ENCODE measurements around the gene RCAN2. TPM values are rescaled to one million over a fixed set of nuclear protein-coding genes. Genes with fewer than 3 reads are reported as not detected.

RCAN2 gene
- polyA plus RNA-seq, 1 donor from 2014 or later, result 37.4 TPM

GRCh38 chr6:46288835-46289234 is 202.4 kb downstream of the RCAN2 start:
- Histone ChIP-seq H2AFZ (ENCODE audit: low read depth, low read length) (no peak overlapping the region), H3F3A (ENCODE audit: insufficient read depth, low read length, poor library complexity, severe bottlenecking) (no peaks in the 10 kb centered on the region), H3K36me3 (ENCODE audit: insufficient read depth, low read length) (no peaks in the 10 kb centered on the region), H4K20me1 (ENCODE audit: insufficient read depth) (no peaks in the 10 kb centered on the region), H3K9me2 (ENCODE audit: insufficient read depth, low read length) (no peaks in the 10 kb centered on the region), H3K27me3 (ENCODE audit: insufficient read depth, low read depth, low read length) (no peaks in the 10 kb centered on the region), H3K4me3 (ENCODE audit: low read length) (no peak overlapping the region), H3K9ac (ENCODE audit: low read length) (no peak overlapping the region), H3K9me3 (ENCODE audit: low read length) (no peaks in the 10 kb centered on the region), H3K79me2 (replicated peaks; ENCODE audit: insufficient read depth, low read length) (no peaks in the 10 kb centered on the region), H3K4me2 (ENCODE audit: low read length) (no peak overlapping the region), H3K27ac (ENCODE audit: low read length) (no peak overlapping the region)
- TF ChIP-seq REST (IDR thresholded peaks at IDR 0.05; ENCODE audit: borderline replicate concordance) (no peak), TAF1 (IDR thresholded peaks at IDR 0.05; ENCODE audit: low read depth) (no peak), POLR2AphosphoS5 (IDR thresholded peaks at IDR 0.05) (no peak), MXI1 (conservative IDR thresholded peaks at IDR 0.05; ENCODE audit: poor library complexity, severe bottlenecking) (no peak), SMC3 (conservative IDR thresholded peaks at IDR 0.05; ENCODE audit: poor library complexity) (no peak), CTCF (IDR thresholded peaks at IDR 0.05; ENCODE audit: poor library complexity, severe bottlenecking) (no peak), EP300 (conservative IDR thresholded peaks at IDR 0.05; ENCODE audit: poor library complexity, severe bottlenecking) (no peak), EZH2 (IDR thresholded peaks at IDR 0.05; ENCODE audit: borderline replicate concordance, insufficient read depth, low read length, poor library complexity, severe bottlenecking) (no peak), RAD21 (conservative IDR thresholded peaks at IDR 0.05) (no peak)

- Histone ChIP-seq H3K4me2 (ENCODE audit: low read length) (no peak overlapping the region), H3F3A (ENCODE audit: insufficient read depth, low read length, poor library complexity, severe bottlenecking) (no peaks in the 10 kb centered on the region), H3K9me3 (ENCODE audit: low read length) (no peaks in the 10 kb centered on the region), H3K9me2 (ENCODE audit: insufficient read depth, low read length) (no peaks in the 10 kb centered on the region), H3K79me2 (replicated peaks; ENCODE audit: insufficient read depth, low read length) (no peaks in the 10 kb centered on the region), H4K20me1 (ENCODE audit: insufficient read depth) (no peaks in the 10 kb centered on the region), H3K27ac (ENCODE audit: low read length) (no peak overlapping the region), H3K9ac (ENCODE audit: low read length) (no peak overlapping the region), H3K36me3 (ENCODE audit: insufficient read depth, low read length) (no peaks in the 10 kb centered on the region), H3K4me3 (ENCODE audit: low read length) (no peak overlapping the region), H3K27me3 (ENCODE audit: insufficient read depth, low read depth, low read length) (no peaks in the 10 kb centered on the region), H2AFZ (ENCODE audit: low read depth, low read length) (no peak overlapping the region)
- no peak for TF ChIP-seq EZH2 (IDR thresholded peaks at IDR 0.05; ENCODE audit: borderline replicate concordance, insufficient read depth, low read length, poor library complexity, severe bottlenecking)
- no peak for TF ChIP-seq REST (IDR thresholded peaks at IDR 0.05; ENCODE audit: borderline replicate concordance)
- TF ChIP-seq POLR2AphosphoS5 (IDR thresholded peaks at IDR 0.05), result no peak
- no peak for TF ChIP-seq CTCF (IDR thresholded peaks at IDR 0.05; ENCODE audit: poor library complexity, severe bottlenecking)
- no peak for TF ChIP-seq SMC3 (conservative IDR thresholded peaks at IDR 0.05; ENCODE audit: poor library complexity)
- TF ChIP-seq RAD21 (conservative IDR thresholded peaks at IDR 0.05), result no peak
- no peak for TF ChIP-seq EP300 (conservative IDR thresholded peaks at IDR 0.05; ENCODE audit: poor library complexity, severe bottlenecking)
- TF ChIP-seq TAF1 (IDR thresholded peaks at IDR 0.05; ENCODE audit: low read depth), result no peak
- no peak for TF ChIP-seq MXI1 (conservative IDR thresholded peaks at IDR 0.05; ENCODE audit: poor library complexity, severe bottlenecking)
Measured at GRCh38 chr6:46287681-46288080, 203.6 kb downstream of the RCAN2 start.
